DMS153 (cell line): ENCODE results near the gene ZFP62.
A peak's percentile ranks its signal among the peaks of the same experiment; 100 is the strongest.

Source experiments
- DNase-seq: peaks from one replicate; lab custom pipeline; 2025; lab: John Stamatoyannopoulos, UW

ZFP62 gene

GRCh38 chr5:180810210-180810958 lies 50.7 kb downstream of the ZFP62 start:
- peak; percentile 66 for DNase-seq

GRCh38 chr5:180809403-180810209 lies 51.5 kb downstream of the ZFP62 start:
- peak; percentile 60 for DNase-seq

- DNase-seq, result no peak
These were observed 52.5 kb downstream of the ZFP62 start for GRCh38 chr5:180808461-180809000.

GRCh38 chr5:180807654-180808414 lies 53.2 kb downstream of the ZFP62 start:
- no peak for DNase-seq

DNA sequence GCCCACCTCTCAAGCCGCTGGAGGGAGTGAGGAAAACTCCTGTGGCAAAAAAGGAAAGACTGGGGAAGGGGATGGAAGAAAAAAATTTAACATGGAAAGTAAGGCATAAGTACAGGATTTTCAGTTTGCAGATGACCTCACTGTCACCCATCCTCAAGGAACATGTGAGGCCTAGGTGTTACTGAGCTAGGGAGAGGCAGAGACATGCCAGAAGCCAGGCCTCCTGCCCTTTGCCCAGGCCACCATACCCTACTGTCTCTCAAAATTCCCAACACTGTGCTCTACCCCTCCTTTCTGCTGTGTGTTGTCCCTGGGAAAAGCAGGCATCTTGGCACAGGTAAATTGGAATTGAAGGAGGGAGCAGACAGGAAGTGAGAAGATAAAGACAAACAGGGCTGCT lies 54.0 kb downstream of the ZFP62 start:
- DNase-seq, result no peak

DNA sequence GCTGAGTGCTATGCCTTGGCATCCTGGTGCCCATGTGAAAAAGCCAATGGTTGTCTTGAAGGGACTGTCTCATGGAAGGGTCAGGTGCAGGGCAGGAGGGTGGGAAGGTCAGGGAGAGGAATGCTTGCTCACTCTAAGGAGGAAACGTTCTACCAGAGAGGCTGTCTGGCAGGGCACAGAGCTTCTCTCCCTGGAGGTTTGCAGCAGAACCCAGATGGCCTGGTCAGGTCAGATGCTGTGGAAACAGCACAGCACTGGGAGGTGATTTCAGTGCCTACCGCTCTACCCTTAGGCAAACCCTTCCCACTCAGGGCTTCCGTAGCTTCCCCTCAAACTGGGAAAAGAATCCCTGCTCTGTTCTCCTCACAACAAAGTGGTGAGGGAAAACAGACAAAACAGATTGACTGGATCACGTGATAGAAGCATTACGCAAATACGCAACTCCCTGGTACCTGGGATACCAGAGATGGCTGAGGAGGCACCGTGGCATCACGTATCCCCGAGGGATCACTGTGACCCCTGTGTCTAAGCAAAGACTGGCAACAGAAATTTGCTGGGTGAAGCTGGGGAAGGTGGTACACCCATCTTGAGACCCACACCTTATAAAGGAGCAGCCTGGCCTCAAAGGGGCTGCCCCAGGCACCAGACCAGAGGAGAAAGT lies 54.6 kb downstream of the ZFP62 start:
- DNase-seq, result no peak

DNA sequence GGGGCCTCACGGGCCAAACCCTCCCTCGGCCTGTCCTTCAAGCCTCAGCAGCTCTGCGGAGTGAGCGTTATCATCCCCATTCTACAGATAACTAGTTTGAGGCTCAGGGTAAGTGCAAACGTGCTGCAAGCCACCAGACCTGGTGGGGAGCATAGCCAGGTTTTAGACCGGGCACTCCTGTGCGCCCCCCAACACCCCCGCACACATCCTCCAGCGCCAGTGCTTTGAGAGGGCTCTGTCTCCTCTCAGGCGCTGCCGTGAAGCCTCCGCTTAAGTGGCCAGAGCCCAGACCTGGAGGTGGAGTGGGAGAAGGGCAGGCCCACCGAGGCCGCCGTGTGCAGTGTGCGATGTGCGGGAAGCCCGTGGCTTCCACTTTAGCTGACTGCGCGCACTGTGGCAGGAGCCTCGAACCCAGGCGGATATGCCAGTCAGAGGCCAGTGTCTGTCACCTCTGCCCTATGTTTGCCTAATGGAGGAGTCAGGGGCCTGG lies 56.9 kb downstream of the ZFP62 start:
- no peak for DNase-seq

GRCh38 chr5:180803181-180804128 lies 57.6 kb downstream of the ZFP62 start:
- DNase-seq, result no peak

- no peak for DNase-seq
These were observed 58.5 kb downstream of the ZFP62 start, which contains the start of gene MGAT1 for GRCh38 chr5:180802325-180803180. TSS of gene MGAT1 (minus strand) at chr5:180802806. CDS start at chr5:180792971, 9,835 bp downstream.

GRCh38 chr5:180801596-180802324 lies 59.3 kb downstream of the ZFP62 start:
- DNase-seq, result no peak

GRCh38 chr5:180799902-180800801 lies 60.9 kb downstream of the ZFP62 start:
- DNase-seq, result no peak

DNA sequence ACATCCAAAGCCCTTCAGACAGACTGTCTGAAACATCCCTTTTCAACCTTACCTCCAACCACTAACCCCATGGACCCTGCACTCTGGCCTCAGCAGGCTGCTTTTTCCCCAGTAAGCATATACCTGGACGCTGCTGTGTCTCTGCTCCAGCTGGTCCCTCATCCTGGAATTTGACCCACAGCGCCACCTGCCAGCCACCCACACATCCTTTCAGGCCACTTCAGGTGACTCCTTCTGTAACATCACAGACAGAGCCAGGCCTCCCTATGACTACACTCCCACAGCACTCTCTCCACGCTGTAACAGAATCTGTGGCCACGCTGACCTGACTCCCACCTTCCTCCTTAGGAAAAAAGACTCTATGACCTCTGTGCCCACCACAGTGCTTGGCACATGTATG lies 61.9 kb downstream of the ZFP62 start:
- peak; percentile 15 for DNase-seq

GRCh38 chr5:180798193-180798592 lies 62.9 kb downstream of the ZFP62 start:
- no peak for DNase-seq
